ENCODE measurements around the gene DBNL. TPM values are rescaled to one million over a fixed set of nuclear protein-coding genes. Genes with fewer than 3 reads are reported as not detected.

Gene DBNL
- polyA plus RNA-seq, 2 of the 4 experiments (the other 2 are of a cell fraction): 41.8 to 95.0 TPM

DNA sequence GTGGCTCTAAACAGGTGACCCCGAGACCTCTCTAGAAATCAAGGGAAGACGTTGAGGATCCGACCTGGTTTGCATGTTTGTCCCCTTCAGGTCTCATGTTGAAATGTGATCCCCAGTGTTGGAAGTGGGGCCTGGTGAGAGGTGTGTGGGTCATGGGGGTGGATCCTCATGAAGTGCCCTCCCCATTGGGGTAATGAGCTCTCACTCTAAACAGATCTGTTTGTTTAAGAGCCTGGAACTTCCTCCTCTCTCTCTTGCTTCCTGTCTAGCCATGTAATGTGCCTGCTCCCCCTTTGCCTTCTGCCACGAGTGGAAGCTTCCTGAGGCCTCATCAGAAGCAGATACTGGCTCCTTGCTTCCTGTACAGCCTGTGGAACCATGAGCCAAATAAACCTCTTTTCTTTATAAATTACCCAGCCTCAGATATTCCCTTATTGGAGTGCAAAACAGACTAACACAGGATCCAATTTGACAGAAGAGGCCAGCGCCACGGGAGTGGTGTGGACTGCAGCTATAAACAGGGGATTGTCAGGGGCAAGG is 48.7 kb downstream of the DBNL start (continued):
- TF ChIP-seq CBX2 (IDR thresholded peaks at IDR 0.05; ENCODE audit: borderline replicate concordance, low read depth): no peak
- TF ChIP-seq NPAS2 (CRISPR knock-in tag; IDR thresholded peaks at IDR 0.05; ENCODE audit: borderline replicate concordance): no peak
- no peak for TF ChIP-seq CHD4 (IDR thresholded peaks at IDR 0.05; ENCODE audit: borderline replicate concordance)
- TF ChIP-seq TP53 (CRISPR knock-in tag; IDR thresholded peaks at IDR 0.05): no peak
- TF ChIP-seq SREBF2 (IDR thresholded peaks at IDR 0.05): no peak
- TF ChIP-seq POLR2A (IDR thresholded peaks at IDR 0.05; ENCODE audit: low read length): no peak
- TF ChIP-seq, protein P1, sequence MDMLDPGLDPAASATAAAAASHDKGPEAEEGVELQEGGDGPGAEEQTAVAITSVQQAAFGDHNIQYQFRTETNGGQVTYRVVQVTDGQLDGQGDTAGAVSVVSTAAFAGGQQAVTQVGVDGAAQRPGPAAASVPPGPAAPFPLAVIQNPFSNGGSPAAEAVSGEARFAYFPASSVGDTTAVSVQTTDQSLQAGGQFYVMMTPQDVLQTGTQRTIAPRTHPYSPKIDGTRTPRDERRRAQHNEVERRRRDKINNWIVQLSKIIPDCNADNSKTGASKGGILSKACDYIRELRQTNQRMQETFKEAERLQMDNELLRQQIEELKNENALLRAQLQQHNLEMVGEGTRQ (IDR thresholded peaks at IDR 0.05): no peak; the same call in 1 of the 2 replicates
- TF ChIP-seq MYC (IDR thresholded peaks at IDR 0.05; ENCODE audit: borderline replicate concordance, low read length): no peak
- no peak for TF ChIP-seq HOXB5 (CRISPR knock-in tag; IDR thresholded peaks at IDR 0.05)

DNA sequence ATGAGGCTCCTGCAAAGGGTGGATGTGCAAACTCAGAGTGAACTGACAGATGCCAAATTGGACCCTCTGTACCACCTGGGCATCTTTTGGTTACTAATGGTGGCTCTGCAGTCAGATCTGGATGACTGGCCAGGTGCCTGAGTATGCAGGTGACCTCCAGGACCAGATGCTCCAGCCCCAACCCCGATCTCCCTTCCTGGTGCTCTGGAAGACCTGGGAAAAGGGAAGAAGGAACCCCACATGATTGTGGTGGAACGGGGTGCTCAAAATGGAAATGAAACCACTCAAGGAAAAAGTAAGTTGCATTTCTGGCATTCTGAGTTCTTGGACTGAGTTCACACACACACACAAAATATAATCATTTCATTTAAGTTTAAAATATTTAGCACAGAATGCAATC is 49.9 kb downstream of the DBNL start:
- Histone ChIP-seq H3K4me3 (no peak overlapping the region), H3K9me3 (no peaks in the 10 kb centered on the region), H3K4me1 (no peaks in the 10 kb centered on the region), H3K27ac (no peak overlapping the region), H3K4me2 (no peak overlapping the region)
- TF ChIP-seq JUNB (IDR thresholded peaks at IDR 0.05): no peak
- DNase-seq (ENCODE audit: low read depth in 1 of 2, low spot score in 1 of 2) (no peak), FAIRE-seq (no peak), ATAC-seq (no peak)
- POLR2A ChIA-PET: no interaction called here
- WGBS (ENCODE audit: missing lambda C conversion rate): 57% methylated on average over 2 of the region's 2 CpGs
- CTCF ChIA-PET: interaction anchor here (1.2 kb wide), 1 partner anchor 22 kb away, joined by 3 read pairs; no protein-coding TSS in a partner anchor

DNA sequence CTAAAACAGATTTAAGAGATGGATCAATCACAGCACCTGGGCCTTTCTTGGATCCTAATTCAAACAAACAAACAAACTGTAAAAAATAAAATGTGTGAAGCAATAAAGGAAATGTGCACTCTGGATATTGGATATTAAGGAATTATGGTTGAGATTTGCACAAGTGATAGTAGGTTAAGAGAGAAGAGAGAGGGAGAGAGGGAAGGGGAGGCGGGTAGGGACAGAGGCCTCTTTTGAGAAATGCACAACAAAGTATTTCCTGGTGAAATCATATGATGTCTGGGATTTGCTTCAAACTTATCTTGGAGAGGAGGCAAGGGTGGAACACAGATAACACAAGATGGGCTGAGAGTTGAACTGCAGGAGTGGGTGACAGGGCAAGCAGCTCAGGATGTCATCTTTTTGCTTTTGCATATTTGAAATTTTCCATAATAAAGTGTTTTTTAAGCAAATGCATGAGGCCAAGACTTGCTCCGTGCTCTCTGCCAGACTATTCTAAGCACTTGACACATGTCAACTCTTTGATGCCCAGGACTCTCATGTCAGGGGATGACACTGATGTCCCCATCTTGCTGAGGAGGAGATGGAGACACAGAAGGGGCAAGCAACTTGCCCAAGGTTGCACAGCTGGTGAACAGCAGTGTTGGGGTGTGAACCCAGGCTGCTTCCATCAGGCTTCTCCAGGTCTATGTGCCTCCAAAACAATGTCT is 50.5 kb downstream of the DBNL start:
- Histone ChIP-seq H3K4me1 (no peaks in the 10 kb centered on the region), H3K4me2 (no peak overlapping the region), H3K27ac (no peak overlapping the region), H3K4me3 (no peak overlapping the region), H3K9me3 (no peaks in the 10 kb centered on the region)
- no peak for TF ChIP-seq ZC3H11A (IDR thresholded peaks at IDR 0.05)
- no peak for TF ChIP-seq CHD4 (IDR thresholded peaks at IDR 0.05; ENCODE audit: borderline replicate concordance)
- TF ChIP-seq, protein P2, sequence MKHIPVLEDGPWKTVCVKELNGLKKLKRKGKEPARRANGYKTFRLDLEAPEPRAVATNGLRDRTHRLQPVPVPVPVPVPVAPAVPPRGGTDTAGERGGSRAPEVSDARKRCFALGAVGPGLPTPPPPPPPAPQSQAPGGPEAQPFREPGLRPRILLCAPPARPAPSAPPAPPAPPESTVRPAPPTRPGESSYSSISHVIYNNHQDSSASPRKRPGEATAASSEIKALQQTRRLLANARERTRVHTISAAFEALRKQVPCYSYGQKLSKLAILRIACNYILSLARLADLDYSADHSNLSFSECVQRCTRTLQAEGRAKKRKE (CRISPR knock-in tag; IDR thresholded peaks at IDR 0.05; ENCODE audit: low read depth): no peak
- no peak for DNase-seq (ENCODE audit: low read depth in 1 of 2, low spot score in 1 of 2)
- FAIRE-seq: no peak
- ChIA-PET POLR2A (no interaction called here), CTCF (interaction anchor here (0.5 to 1.1 kb wide), 2 partner anchors 9 to 373 kb away, joined by 3 to 5 read pairs; no protein-coding TSS in a partner anchor)
- 57% methylated on average over 2 of the region's 2 CpGs for WGBS (ENCODE audit: missing lambda C conversion rate)
- ATAC-seq: no peak

DNA sequence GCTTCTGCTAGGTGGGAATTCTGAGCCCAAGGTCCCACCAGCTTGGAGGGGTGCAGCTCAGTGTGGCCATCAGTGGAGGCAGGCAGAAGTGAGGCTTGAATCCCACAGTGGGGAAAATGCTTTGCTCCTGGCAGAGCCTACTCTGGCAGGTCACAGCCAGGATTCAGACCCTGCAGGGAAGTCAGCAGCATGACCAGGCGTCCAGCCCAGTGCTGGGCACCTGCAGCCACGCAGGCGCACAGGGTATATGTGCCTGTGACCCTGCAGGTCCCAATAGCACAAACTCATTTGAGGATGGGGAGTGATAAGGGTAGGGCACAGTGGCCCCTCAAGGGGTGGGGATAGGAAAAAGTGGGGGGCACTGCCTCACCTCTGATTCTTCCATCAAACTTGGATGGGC is 51.3 kb downstream of the DBNL start:
- no peak overlapping the region for H3K4me2 ChIP-seq
- ATAC-seq (no peak), DNase-seq (ENCODE audit: low read depth in 1 of 2, low spot score in 1 of 2) (no peak), FAIRE-seq (no peak)
- no peak overlapping the region for H3K4me3 ChIP-seq
- WGBS (ENCODE audit: missing lambda C conversion rate): 57% methylated on average over 3 of the region's 3 CpGs
- H3K9me3 ChIP-seq: no peaks in the 10 kb centered on the region
- ChIA-PET POLR2A (no interaction called here), CTCF (interaction anchor here (0.8 to 1.1 kb wide), 2 partner anchors 10 to 20 kb away, joined by 3 to 4 read pairs; no protein-coding TSS in a partner anchor)
- H3K27ac ChIP-seq: no peak overlapping the region
- H3K4me1 ChIP-seq: 0 out of 3 replicates have a peak, but pooled peaks cover 4% of the 10 kb centered on the region
- TF ChIP-seq RAD21 (conservative IDR thresholded peaks at IDR 0.05 in 1 of 2, IDR thresholded peaks at IDR 0.05 in 1 of 2) (no peak), PHF8 (IDR thresholded peaks at IDR 0.05; ENCODE audit: borderline replicate concordance, low read depth) (no peak), JUNB (IDR thresholded peaks at IDR 0.05) (no peak), HOXA7 (CRISPR knock-in tag; IDR thresholded peaks at IDR 0.05) (no peak), MYC (IDR thresholded peaks at IDR 0.05; ENCODE audit: borderline replicate concordance, low read length) (no peak), CHD2 (IDR thresholded peaks at IDR 0.05; ENCODE audit: low read length, partially characterized antibody) (no peak), ZFP36 (IDR thresholded peaks at IDR 0.05; ENCODE audit: borderline replicate concordance, partially characterized antibody) (no peak), ESRRA (IDR thresholded peaks at IDR 0.05; ENCODE audit: borderline replicate concordance, low read length) (no peak), HOXB5 (CRISPR knock-in tag; IDR thresholded peaks at IDR 0.05) (no peak), HEYL (CRISPR knock-in tag; IDR thresholded peaks at IDR 0.05) (no peak)
- TF ChIP-seq, protein P3, sequence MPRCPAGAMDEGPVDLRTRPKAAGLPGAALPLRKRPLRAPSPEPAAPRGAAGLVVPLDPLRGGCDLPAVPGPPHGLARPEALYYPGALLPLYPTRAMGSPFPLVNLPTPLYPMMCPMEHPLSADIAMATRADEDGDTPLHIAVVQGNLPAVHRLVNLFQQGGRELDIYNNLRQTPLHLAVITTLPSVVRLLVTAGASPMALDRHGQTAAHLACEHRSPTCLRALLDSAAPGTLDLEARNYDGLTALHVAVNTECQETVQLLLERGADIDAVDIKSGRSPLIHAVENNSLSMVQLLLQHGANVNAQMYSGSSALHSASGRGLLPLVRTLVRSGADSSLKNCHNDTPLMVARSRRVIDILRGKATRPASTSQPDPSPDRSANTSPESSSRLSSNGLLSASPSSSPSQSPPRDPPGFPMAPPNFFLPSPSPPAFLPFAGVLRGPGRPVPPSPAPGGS (IDR thresholded peaks at IDR 0.05): no peak
- TF ChIP-seq, protein P1 (IDR thresholded peaks at IDR 0.05): no peak
- TF ChIP-seq, protein P4, sequence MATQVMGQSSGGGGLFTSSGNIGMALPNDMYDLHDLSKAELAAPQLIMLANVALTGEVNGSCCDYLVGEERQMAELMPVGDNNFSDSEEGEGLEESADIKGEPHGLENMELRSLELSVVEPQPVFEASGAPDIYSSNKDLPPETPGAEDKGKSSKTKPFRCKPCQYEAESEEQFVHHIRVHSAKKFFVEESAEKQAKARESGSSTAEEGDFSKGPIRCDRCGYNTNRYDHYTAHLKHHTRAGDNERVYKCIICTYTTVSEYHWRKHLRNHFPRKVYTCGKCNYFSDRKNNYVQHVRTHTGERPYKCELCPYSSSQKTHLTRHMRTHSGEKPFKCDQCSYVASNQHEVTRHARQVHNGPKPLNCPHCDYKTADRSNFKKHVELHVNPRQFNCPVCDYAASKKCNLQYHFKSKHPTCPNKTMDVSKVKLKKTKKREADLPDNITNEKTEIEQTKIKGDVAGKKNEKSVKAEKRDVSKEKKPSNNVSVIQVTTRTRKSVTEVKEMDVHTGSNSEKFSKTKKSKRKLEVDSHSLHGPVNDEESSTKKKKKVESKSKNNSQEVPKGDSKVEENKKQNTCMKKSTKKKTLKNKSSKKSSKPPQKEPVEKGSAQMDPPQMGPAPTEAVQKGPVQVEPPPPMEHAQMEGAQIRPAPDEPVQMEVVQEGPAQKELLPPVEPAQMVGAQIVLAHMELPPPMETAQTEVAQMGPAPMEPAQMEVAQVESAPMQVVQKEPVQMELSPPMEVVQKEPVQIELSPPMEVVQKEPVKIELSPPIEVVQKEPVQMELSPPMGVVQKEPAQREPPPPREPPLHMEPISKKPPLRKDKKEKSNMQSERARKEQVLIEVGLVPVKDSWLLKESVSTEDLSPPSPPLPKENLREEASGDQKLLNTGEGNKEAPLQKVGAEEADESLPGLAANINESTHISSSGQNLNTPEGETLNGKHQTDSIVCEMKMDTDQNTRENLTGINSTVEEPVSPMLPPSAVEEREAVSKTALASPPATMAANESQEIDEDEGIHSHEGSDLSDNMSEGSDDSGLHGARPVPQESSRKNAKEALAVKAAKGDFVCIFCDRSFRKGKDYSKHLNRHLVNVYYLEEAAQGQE (IDR thresholded peaks at IDR 0.05): no peak

All from A549 (cell line).